GM18511 (cell line): ENCODE data around the gene LRMDA.
"Not testable (repeated sequence)": the region's sequence is repeated elsewhere in the genome, so short reads cannot be mapped to it uniquely, and the experiment has no call there.

Source experiments
- ATAC-seq: cut with Tn5 transposase; IDR thresholded peaks from one replicate; pipeline ENCODE4 v1.9.1; 2021; ENCODE audit warnings: mild to moderate bottlenecking, moderate library complexity; ENCODE audit not compliant: unreplicated experiment

The LRMDA gene

GRCh38 chr10:75502389-75502788 is 71.0 kb downstream of the LRMDA start:
- ATAC-seq = no peak

DNA sequence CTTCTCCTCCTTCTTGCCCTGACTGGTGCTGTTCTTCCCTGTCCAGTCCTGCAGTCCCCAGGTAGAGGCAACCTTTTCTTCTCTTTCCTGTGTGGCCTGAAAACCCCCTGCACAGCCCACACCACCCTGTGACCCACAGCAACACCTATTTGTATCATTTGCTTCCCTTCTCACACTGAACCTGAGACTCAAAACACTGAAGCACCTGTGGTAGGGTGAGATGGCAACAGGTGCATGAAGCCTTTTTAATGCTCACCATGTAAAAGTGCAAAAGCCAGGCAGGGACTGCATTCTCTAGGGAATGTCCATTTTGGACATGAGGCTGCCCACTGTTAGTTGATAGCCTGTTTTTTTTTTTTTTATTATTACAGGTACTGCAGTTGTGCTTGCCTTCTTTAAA is 71.4 kb downstream of the LRMDA start:
- no peak for ATAC-seq

DNA sequence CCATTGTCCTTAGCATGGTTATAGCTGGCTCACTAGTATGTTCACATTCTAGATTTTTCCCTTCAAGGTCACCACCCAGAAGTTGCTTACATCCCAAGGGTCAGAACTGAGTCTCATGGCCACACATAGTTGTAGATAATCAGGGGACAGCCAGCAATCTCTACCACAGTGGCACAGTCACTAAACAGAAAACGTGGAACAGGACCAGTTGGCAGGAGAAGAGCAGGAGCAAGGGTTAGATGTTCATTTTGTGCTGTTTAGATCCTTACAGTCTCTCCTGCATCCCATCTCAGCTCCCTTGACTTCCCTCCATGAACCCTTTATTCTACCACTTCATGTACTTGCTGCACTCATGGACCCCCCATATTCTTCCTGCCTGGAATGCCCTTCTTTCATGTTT is 73.9 kb downstream of the LRMDA start:
- no peak for ATAC-seq

- ATAC-seq = peak; percentile 81
Observed at GRCh38 chr10:75505840-75506506, 74.5 kb downstream of the LRMDA start.

DNA sequence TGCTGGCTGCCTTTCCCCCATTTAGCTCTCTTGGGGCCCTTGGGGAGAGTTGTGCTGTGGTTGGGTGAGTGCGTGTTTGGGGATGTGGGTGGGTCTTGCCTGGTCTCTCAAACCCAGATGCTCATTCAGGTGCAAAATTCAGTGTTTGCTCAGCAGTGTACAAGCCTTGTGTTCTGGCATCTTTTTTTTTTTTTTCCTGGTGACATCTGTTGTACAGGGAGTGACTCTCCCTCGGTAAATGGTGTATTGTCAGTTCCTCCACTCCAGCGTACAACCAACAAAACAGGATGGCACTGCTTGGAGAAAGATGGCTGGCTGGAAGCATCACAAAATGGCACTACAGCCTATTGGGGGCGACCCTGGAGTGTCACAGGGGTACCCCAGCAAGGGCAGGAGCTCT is 75.5 kb downstream of the LRMDA start:
- ATAC-seq = no peak

GRCh38 chr10:75507469-75507868 is 76.0 kb downstream of the LRMDA start:
- ATAC-seq = no peak

DNA sequence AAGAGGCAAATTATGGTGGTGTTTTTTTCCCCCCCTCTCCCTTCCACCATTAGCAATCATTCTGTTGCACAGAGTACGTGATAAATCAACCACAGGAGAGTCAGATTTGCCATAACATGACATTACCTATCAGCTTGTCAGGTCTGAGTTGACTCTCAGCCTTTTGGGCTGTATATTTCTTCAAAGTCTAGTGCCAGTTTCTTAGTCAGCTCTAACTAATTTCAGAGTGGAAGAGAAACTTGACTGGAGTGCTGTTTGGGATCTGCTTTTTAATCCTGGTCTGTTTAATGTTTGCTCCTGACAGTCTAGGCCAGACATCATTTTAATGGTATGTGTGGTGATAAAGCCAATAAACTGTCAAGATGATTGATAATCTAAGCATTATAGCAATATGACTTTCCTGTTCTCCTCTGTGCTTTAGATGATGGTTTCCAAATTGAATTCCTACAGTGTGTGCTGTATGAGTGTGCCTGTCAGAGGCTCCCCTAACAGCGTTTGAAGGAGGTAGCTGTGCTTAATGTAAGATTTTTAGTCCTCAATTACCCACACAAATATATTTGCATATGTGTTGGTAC is 76.9 kb downstream of the LRMDA start:
- no peak for ATAC-seq

DNA sequence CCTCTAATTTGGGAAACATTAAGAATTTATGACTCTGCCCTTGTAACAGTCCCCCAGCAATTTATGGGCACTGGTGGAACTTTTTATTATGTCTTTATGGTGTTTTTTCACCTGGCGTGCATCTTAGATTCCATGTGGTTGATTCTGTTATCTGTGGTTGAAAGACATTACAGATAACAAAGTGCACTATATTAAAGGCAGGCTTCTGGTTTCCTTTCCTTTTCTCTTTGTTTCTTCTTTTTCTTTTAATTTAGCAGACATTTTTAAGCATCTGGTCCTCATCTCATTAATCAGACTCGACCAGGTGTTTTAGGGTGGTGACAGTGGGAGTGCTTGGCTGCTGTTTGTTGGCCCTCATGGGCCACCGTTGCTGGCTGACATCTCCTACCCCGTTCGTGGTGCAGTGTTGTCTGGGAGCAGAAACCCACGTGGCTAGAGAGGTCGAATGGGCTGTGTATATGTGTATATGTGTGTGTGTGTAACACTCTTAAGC is 77.4 kb downstream of the LRMDA start:
- ATAC-seq = no peak

GRCh38 chr10:75509706-75510105 is 78.3 kb downstream of the LRMDA start:
- no peak for ATAC-seq

- no peak for ATAC-seq
Observed at GRCh38 chr10:75511011-75511410, 79.6 kb downstream of the LRMDA start.

DNA sequence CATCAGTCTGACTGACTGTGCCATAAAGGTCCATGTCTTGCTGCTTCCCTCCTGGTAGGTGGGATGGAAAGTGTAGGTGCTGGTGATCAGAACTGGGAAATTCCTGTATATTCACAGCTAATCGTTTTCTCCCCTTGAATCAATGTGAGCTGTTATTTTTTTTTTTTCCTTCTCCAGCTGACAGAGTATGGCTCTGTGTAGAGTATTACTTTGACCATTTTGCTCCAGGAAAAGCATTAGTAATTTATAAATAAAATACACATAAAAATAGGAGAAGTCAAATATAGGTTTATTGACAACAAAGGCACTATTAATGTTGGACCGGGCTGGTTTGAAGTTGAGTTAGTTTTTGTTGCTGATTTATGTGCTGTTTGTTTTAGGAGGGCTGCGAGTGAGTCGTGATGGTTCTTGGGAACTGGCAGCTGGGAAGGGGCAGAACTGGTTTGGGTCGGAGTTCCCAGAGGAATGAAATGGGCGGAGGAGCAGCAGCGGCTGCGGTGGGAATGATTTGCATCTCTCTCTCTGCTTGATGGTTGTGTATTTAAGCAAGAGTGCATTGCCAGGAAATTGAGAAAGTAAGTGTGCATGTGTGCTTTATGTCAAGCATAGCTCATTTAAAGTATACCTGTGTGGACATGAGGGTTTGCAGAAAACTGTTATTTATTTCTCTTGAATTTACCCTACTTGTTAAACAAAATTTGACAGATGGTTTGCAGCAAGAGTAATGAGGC is 80.9 kb downstream of the LRMDA start:
- ATAC-seq = no peak

DNA sequence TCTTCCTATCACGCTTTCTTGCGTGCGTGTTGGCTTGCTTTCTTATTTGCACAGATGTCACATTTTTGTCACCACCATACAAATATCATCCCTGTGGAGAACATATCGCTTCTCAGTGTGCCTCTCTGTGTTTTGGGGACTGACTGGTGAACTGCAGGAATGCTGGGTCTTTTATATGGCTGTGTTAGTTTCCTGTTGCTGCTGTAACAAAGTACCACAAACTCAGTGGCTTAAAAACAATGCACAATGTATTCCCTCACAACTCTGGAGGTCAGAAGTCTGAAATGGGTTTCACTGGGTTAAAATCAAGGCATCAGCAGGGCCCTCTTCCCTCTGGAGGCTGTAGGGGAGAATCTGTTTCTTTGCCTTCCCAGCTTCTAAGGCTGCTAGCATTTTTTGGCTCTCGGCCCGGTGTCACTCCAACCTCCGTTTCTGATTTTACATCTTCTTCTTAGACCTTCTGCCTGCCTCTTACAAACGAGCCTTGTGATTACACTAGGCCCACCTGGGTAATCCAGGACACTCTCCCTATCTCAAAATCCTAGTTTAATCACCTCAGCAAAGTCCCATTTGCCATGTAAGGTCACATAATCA is 82.0 kb downstream of the LRMDA start:
- no peak for ATAC-seq

DNA sequence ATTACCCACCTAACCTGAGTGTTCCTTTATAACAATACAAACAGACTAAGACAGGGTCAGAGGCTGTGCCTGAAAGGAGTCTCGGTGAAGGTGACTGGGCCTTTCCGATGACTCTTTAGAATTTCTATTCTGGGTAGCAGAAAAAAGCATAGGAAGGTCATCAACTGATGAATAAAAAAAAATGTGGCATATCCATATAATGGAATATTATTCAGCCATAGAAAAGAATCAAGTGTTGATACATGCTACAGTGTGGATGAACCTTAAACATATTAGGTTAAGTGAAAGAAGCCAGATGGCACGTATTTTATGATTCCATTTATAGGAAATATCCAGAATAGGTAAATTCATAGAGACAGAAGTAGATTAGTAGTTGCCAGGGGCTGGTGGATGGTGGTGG is 83.4 kb downstream of the LRMDA start:
- no peak for ATAC-seq

DNA sequence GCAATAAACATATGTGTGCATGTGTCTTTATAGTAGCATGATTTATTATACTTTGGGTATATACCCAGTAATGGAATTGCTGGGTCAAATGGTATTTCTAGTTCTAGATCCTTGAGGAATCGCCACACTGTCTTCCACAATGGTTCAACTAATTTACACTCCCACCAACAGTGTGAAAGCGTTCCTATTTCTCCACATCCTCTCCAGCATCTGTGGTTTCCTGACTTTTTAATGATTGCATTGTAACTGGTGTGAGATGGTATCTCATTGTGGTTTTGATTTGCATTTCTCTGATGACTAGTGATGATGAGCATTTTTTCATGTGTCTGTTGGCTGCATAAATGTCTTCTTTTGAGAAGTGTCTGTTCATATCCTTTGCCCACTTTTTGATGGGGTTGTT is 84.7 kb downstream of the LRMDA start:
- not testable (repeated sequence) for ATAC-seq

- ATAC-seq = not testable (repeated sequence)
Observed at GRCh38 chr10:75519213-75519612, 87.8 kb downstream of the LRMDA start.

- not testable (repeated sequence) for ATAC-seq
Observed at GRCh38 chr10:75521194-75521829, 89.9 kb downstream of the LRMDA start.

DNA sequence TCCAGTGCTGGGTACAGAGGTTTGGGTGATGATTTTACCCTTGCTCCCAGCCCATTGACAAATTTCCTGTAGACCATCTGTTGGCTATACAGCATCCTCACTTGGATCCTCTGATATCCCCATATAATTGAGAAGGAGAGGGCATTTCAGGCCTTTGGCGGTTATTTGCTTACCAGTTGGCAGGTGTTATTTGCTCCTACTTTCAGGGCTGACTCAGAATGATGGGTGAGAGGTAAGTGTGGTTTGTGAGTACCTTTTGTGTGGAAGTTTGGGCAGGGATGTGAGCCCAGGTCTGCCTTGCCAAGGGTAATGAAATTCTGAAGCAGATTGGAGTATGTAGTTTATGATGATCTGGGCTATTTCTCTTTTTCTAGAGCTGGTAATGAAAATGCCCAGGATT is 93.6 kb downstream of the LRMDA start:
- no peak for ATAC-seq

GRCh38 chr10:75525646-75526045 is 94.2 kb downstream of the LRMDA start:
- ATAC-seq = no peak

DNA sequence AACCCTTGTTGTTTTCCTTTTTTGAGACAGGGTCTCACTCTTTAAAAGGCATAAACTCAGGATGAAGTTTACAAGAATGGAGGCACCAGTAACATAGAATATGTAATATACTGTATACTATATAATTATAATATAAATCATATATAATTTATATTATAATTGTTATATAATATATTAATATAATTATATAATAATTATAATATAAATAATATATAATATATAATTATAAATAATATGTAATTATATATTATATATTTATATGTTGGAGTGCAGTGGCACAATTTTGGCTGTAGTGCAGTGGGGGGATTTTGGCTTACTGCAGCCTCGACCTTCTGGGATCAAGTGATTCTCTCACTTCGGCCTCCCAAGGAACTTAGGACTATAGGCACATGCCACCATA is 96.1 kb downstream of the LRMDA start:
- no peak for ATAC-seq

- ATAC-seq = peak; percentile 67
Observed at GRCh38 chr10:75528392-75528791, 97.0 kb downstream of the LRMDA start.

DNA sequence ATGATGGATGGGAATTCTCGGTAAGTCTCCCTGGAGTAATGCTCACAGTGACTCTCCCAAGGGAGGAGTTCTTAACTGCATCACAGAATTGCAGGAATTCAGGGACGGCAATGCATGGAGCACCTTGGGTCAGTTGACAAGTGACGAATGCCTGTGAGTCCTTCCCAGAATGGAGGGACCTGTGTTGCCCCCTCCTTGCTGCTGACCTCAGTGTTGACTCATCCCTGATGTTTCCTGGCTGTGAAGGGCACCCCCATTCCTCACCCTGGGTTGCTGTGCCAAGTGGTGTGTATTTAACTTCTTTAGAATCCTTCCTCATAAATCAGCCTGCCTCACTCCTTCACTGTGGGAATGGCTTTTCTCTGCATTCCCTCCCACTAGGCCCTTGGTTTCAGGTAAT is 98.9 kb downstream of the LRMDA start:
- no peak for ATAC-seq
